IMR-90 (cell line): ENCODE measurements around the gene COX6B2. TPM values are rescaled to one million over a fixed set of nuclear protein-coding genes. Genes with fewer than 3 reads are reported as not detected.

Experiments
- ATAC-seq: fragments of 200-7000 bp; cut with Tn5 transposase; 2 replicates; pipeline ENCODE4 v1.9.1; 2020; ENCODE audit warnings: low read depth, mild to moderate bottlenecking, moderate library complexity
- BruUV-seq: library from RNA; stranded (reverse); fragments of 400-500 nt; replicated peaks from 2 replicates; lab custom pipeline; 2021; lab: Mats Ljungman, UMichigan
- CTCF ChIA-PET: fragments of 300-600 bp; formaldehyde crosslinking; extraction: SDS; loops from one replicate; lab custom pipeline; 2021; ENCODE audit warnings: antibody characterized with exemption; lab: Yijun Ruan, JAX
- POLR2A ChIA-PET: fragments of 300-600 bp; sonication (Branson Sonifier 250); formaldehyde crosslinking; loops from one replicate; lab custom pipeline; 2022; ENCODE audit warnings: antibody characterized with exemption; ENCODE audit not compliant: unreplicated experiment; lab: Charles Lee
- DNase-seq: peaks from one replicate; pipeline ENCODE4 v3.0.0; 2013
- H2AFZ ChIP-seq: replicated peaks from 2 replicates; pipeline ENCODE3; 2013; ENCODE audit warnings: low read length, mild to moderate bottlenecking; ENCODE audit not compliant: poor library complexity
- H2AK5ac ChIP-seq: 2 replicates; pipeline ENCODE4 v1.6.1; 2013; ENCODE audit warnings: low read depth, low read length, inconsistent platforms
- H2AK9ac ChIP-seq: replicated peaks from 2 replicates; pipeline ENCODE3; 2013; ENCODE audit warnings: mild to moderate bottlenecking, low read depth, low read length, moderate library complexity; ENCODE audit not compliant: poor library complexity
- H2BK120ac ChIP-seq: 2 replicates; pipeline ENCODE4 v1.6.1; 2013; ENCODE audit warnings: low read depth, low read length, inconsistent platforms
- H2BK15ac ChIP-seq: 3 replicates; pipeline ENCODE4 v1.6.1; 2013; ENCODE audit warnings: low read depth, low read length, inconsistent platforms
- H2BK20ac ChIP-seq: 2 replicates; pipeline ENCODE4 v1.6.1; 2013; ENCODE audit warnings: low read depth, mild to moderate bottlenecking, inconsistent platforms, low read length, moderate library complexity
- H2BK5ac ChIP-seq: 2 replicates; pipeline ENCODE4 v1.6.1; 2013; ENCODE audit warnings: mild to moderate bottlenecking, low read depth, low read length, inconsistent platforms; ENCODE audit not compliant: poor library complexity, severe bottlenecking
- H3K14ac ChIP-seq: replicated peaks from 2 replicates; pipeline ENCODE4 v1.6.1; 2013; ENCODE audit warnings: low read depth, low read length, inconsistent platforms
- H3K18ac ChIP-seq: 2 replicates; pipeline ENCODE4 v1.6.1; 2013; ENCODE audit warnings: low read depth, low read length, control low read depth
- H3K23ac ChIP-seq: 2 replicates; pipeline ENCODE4 v1.6.1; 2013; ENCODE audit warnings: low read depth, low read length, inconsistent platforms
- H3K27ac ChIP-seq: 2 replicates; pipeline ENCODE4 v1.5.1; 2013; ENCODE audit warnings: mild to moderate bottlenecking, control low read depth, low read length; ENCODE audit not compliant: insufficient read depth
- H3K27me3 ChIP-seq: 2 replicates; pipeline ENCODE4 v1.6.1; 2013; ENCODE audit warnings: low read length; ENCODE audit not compliant: control insufficient read depth, insufficient read depth
- H3K36me3 ChIP-seq: 2 replicates; pipeline ENCODE4 v1.6.1; 2013; ENCODE audit warnings: low read length, mixed read lengths; ENCODE audit not compliant: control insufficient read depth, insufficient read depth
- H3K4ac ChIP-seq: 2 replicates; pipeline ENCODE4 v1.6.1; 2013; ENCODE audit warnings: low read depth, low read length, inconsistent platforms
- H3K4me1 ChIP-seq: 2 replicates; pipeline ENCODE4 v1.6.1; 2013; ENCODE audit warnings: low read length, mixed read lengths; ENCODE audit not compliant: control insufficient read depth, insufficient read depth
- H3K4me2 ChIP-seq: 2 replicates; pipeline ENCODE4 v1.6.1; 2013; ENCODE audit warnings: low read depth, mild to moderate bottlenecking, control low read depth, low read length, moderate library complexity
- H3K4me3 ChIP-seq: 2 replicates; pipeline ENCODE4 v1.5.1; 2013; ENCODE audit warnings: low read depth, mild to moderate bottlenecking, control low read depth, low read length, moderate library complexity; ENCODE audit not compliant: insufficient read depth
- H3K56ac ChIP-seq: 2 replicates; pipeline ENCODE4 v1.6.1; 2013; ENCODE audit warnings: low read length, inconsistent platforms; ENCODE audit not compliant: insufficient read depth; ENCODE audit errors: extremely low read depth
- H3K79me1 ChIP-seq, 2 experiments: 2 replicates each; pipeline ENCODE4 v1.6.1; 2013; ENCODE audit warnings: low read length in 2 of 2, inconsistent platforms in 1 of 2, low read depth in 1 of 2
- H3K9ac ChIP-seq: 2 replicates; pipeline ENCODE4 v1.6.1; 2013; ENCODE audit warnings: low read depth, low read length, control low read depth
- H3K9me1 ChIP-seq: 2 replicates; pipeline ENCODE4 v1.6.1; 2013; ENCODE audit warnings: low read length, inconsistent platforms; ENCODE audit not compliant: insufficient read depth
- H3K9me3 ChIP-seq: 2 replicates; pipeline ENCODE4 v1.6.1; 2013; ENCODE audit warnings: low read length; ENCODE audit not compliant: control insufficient read depth, insufficient read depth
- H4K20me1 ChIP-seq: 2 replicates; pipeline ENCODE4 v1.6.1; 2013; ENCODE audit warnings: low read length, inconsistent platforms; ENCODE audit not compliant: insufficient read depth
- H4K5ac ChIP-seq: 2 replicates; pipeline ENCODE4 v1.6.1; 2013; ENCODE audit warnings: mild to moderate bottlenecking, low read depth, low read length, control low read depth
- H4K8ac ChIP-seq, 2 experiments: 2 replicates each; pipeline ENCODE4 v1.6.1; 2013; ENCODE audit warnings: low read depth in 2 of 2, low read length in 2 of 2, control low read depth in 1 of 2, inconsistent platforms in 1 of 2
- H4K91ac ChIP-seq: 2 replicates; pipeline ENCODE4 v1.6.1; 2013; ENCODE audit warnings: low read depth, low read length, inconsistent platforms; ENCODE audit not compliant: insufficient read depth
- BHLHE40 ChIP-seq: fragments of 150-350 bp; IDR thresholded peaks from 2 replicates; pipeline ENCODE4 v1.6.1; 2016; ENCODE audit warnings: mild to moderate bottlenecking, low read depth, low read length
- CEBPB ChIP-seq: IDR thresholded peaks from 2 replicates; pipeline ENCODE4 v1.6.1; 2012; ENCODE audit warnings: low read depth, low read length, improper control_type of control experiment
- CHD1 ChIP-seq: IDR thresholded peaks from 2 replicates; pipeline ENCODE4 v1.6.1; 2012; ENCODE audit warnings: low read depth, low read length, improper control_type of control experiment
- CTCF ChIP-seq: conservative IDR thresholded peaks from 2 replicates; pipeline ENCODE4 v1.5.1; 2012; ENCODE audit warnings: mild to moderate bottlenecking, low read depth, low read length, improper control_type of control experiment
- FOS ChIP-seq: fragments of 150-350 bp; IDR thresholded peaks from 2 replicates; pipeline ENCODE4 v1.6.1; 2016; ENCODE audit warnings: low read depth, low read length
- MAFK ChIP-seq: IDR thresholded peaks from 2 replicates; pipeline ENCODE4 v1.6.1; 2012; ENCODE audit warnings: low read depth, low read length, improper control_type of control experiment
- MAZ ChIP-seq: IDR thresholded peaks from 2 replicates; pipeline ENCODE4 v1.6.1; 2012; ENCODE audit warnings: low read depth, mild to moderate bottlenecking, low read length, improper control_type of control experiment, moderate library complexity, borderline replicate concordance
- MXI1 ChIP-seq: IDR thresholded peaks from 2 replicates; pipeline ENCODE4 v1.6.1; 2012; ENCODE audit warnings: low read depth, mild to moderate bottlenecking, low read length, moderate library complexity, borderline replicate concordance
- NFE2L2 ChIP-seq: fragments of 150-350 bp; IDR thresholded peaks from 2 replicates; pipeline ENCODE4 v1.6.1; 2016; ENCODE audit warnings: low read depth, mild to moderate bottlenecking, low read length
- POLR2A ChIP-seq: IDR thresholded peaks from 2 replicates; pipeline ENCODE4 v1.6.1; 2012; ENCODE audit warnings: mild to moderate bottlenecking, low read depth, low read length
- RAD21 ChIP-seq: IDR thresholded peaks from 2 replicates; pipeline ENCODE4 v1.6.1; 2012; ENCODE audit warnings: low read length, improper control_type of control experiment
- RCOR1 ChIP-seq: IDR thresholded peaks from 2 replicates; pipeline ENCODE4 v1.6.1; 2012; ENCODE audit warnings: mild to moderate bottlenecking, low read length, improper control_type of control experiment; ENCODE audit not compliant: insufficient replicate concordance
- RFX5 ChIP-seq: IDR thresholded peaks from 2 replicates; pipeline ENCODE4 v1.8.0; 2012; ENCODE audit warnings: low read depth, mild to moderate bottlenecking, low read length, moderate library complexity
- SMC3 ChIP-seq: fragments of 150-350 bp; IDR thresholded peaks from 2 replicates; pipeline ENCODE4 v1.6.1; 2016; ENCODE audit warnings: low read depth, mild to moderate bottlenecking, antibody characterized with exemption, low read length, moderate library complexity
- USF2 ChIP-seq: fragments of 150-350 bp; IDR thresholded peaks from 2 replicates; pipeline ENCODE4 v1.6.1; 2017; ENCODE audit warnings: mild to moderate bottlenecking, antibody characterized with exemption, low read length, low read depth
- WGBS, 2 experiments: methylation state at CpG; one replicate each; pipeline versions ENCODE4 v1.1.5 to v1.1.7; 2013; ENCODE audit warnings: missing lambda C conversion rate in 2 of 2; ENCODE audit not compliant: insufficient read length in 1 of 2; ENCODE audit errors: extremely low coverage in 2 of 2; 5-methylcytosine and 5-hydroxymethylcytosine counted together
- dilution Hi-C: fragments of 300-500 bp; cut with HindIII; formaldehyde crosslinking; loops from one replicate; pipeline ENCODE4 v1.14.3; 2018; ENCODE audit warnings: low sequenced_read_pairs; ENCODE audit not compliant: unreplicated experiment
- in situ Hi-C: fragments of 300-500 bp; cut with MboI; formaldehyde crosslinking; loops from 3 replicates; pipeline ENCODE4 v1.14.3; 2019; ENCODE audit warnings: low sequenced_read_pairs, inconsistent platforms, mixed read lengths
- intact Hi-C: fragments of 100-400 bp; cut with micrococcal nuclease; formaldehyde crosslinking; loops from 2 replicates; pipeline ENCODE4 v1.10.0; 2022
- polyA plus RNA-seq, 3 experiments: library from polyadenylated mRNA; depleted of rRNA; stranded (reverse); fragments of >200 nt; gene quantifications; 2 replicates each; pipeline ENCODE4 v1.2.3, GENCODE V29; 2012; ENCODE audit warnings: low replicate concordance in 1 of 3
- total RNA-seq: library from RNA; depleted of rRNA; stranded (reverse); fragments of >200 nt; gene quantifications from 2 replicates; pipeline ENCODE4 v1.2.3, GENCODE V29; 2012

The COX6B2 gene
- total and polyA plus RNA-seq, 2 of the 4 experiments (the other 2 are of a cell fraction): 0.19 TPM; not detected in 1

GRCh38 chr19:55365245-55365644 lies 10.7 kb upstream of the COX6B2 start:
- Histone ChIP-seq H3K27ac (no peak overlapping the region), H3K9ac (no peak overlapping the region), H3K18ac (no peak overlapping the region), H3K4me3 (no peak overlapping the region), H3K4me1 (peaks cover 10% of the 10 kb centered on the region), H3K4me2 (no peak overlapping the region), H3K9me3 (no peaks in the 10 kb centered on the region), H4K91ac (no peak overlapping the region), H3K27me3 (no peaks in the 10 kb centered on the region), H4K8ac (no peak overlapping the region), H2BK20ac (no peak overlapping the region), H2BK15ac (no peak overlapping the region), H3K23ac (no peak overlapping the region), H3K36me3 (peaks cover 26% of the 10 kb centered on the region), H2AFZ (no peak overlapping the region), H4K5ac (no peak overlapping the region), H2AK9ac (no peak overlapping the region), H3K56ac (no peak overlapping the region), H2BK120ac (no peak overlapping the region), H3K9me1 (peaks cover 3% of the 10 kb centered on the region; the same call in 1 of the 2 replicates), H2AK5ac (no peak overlapping the region), H4K20me1 (peaks cover 59% of the 10 kb centered on the region), H3K79me1 (peaks cover 0 to 28% of the 10 kb centered on the region in 2 experiments; a peak in 3 of 4 replicates), H2BK5ac (no peak overlapping the region), H3K14ac (no peak overlapping the region), H3K4ac (no peak overlapping the region)
- BruUV-seq: no TSS peak
- intact Hi-C loops (no loop called here), in situ Hi-C loops (no loop called here), dilution Hi-C loops (no loop called here)
- DNase-seq: no peak
- 88% methylated on average over 5 of the region's 8 CpGs; no CpG with 5 or more reads in 1 of the 2 experiments for WGBS, 2 experiments
- ChIA-PET POLR2A (no interaction called here), CTCF (no interaction called here)
- TF ChIP-seq RAD21 (no peak), MAZ (no peak), POLR2A (no peak; the same call in 1 of the 2 replicates), MAFK (no peak), BHLHE40 (no peak), FOS (no peak), RFX5 (no peak), CTCF (no peak), NFE2L2 (no peak), USF2 (no peak), CHD1 (no peak), MXI1 (no peak), RCOR1 (no peak), CEBPB (no peak), SMC3 (no peak)
- ATAC-seq: no peak
